ENCODE results near the gene POU6F2. TPM values are rescaled to one million over a fixed set of nuclear protein-coding genes. Genes with fewer than 3 reads are reported as not detected.

POU6F2 gene
- total RNA-seq, 4 donors from 2014 or later = not detected

DNA sequence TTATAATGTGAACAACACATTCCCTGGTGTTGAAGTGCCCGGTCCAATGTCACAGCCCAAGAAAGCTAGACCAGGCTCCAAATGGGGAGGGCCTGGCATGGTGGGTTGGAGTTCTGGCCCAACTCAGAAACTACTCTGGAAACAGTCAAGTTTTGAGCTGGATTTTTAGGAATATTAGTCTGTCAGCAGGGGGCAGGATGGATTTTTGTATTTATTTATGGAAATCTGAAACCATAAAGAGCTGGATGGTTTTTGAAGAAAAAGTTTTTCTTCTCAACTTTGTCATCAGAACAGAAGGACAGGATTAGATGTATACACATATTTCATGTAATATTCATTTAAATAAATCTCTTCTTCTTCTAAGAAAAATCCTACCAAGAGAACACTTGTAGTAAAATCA, 97.5 kb downstream of the POU6F2 start:
- 94% methylated on average over 1 of the region's 1 CpG for WGBS
- no peak for DNase-seq (ENCODE audit: extremely low spot score)
- intact Hi-C loops (cut with DNase I) = no loop called here
- no peak overlapping the region for H3K27ac ChIP-seq (replicated peaks in 1 of 4)
- TF ChIP-seq, protein P1, sequence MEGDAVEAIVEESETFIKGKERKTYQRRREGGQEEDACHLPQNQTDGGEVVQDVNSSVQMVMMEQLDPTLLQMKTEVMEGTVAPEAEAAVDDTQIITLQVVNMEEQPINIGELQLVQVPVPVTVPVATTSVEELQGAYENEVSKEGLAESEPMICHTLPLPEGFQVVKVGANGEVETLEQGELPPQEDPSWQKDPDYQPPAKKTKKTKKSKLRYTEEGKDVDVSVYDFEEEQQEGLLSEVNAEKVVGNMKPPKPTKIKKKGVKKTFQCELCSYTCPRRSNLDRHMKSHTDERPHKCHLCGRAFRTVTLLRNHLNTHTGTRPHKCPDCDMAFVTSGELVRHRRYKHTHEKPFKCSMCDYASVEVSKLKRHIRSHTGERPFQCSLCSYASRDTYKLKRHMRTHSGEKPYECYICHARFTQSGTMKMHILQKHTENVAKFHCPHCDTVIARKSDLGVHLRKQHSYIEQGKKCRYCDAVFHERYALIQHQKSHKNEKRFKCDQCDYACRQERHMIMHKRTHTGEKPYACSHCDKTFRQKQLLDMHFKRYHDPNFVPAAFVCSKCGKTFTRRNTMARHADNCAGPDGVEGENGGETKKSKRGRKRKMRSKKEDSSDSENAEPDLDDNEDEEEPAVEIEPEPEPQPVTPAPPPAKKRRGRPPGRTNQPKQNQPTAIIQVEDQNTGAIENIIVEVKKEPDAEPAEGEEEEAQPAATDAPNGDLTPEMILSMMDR (IDR thresholded peaks at IDR 0.05) = no peak
- TF ChIP-seq POLR2AphosphoS5 (IDR thresholded peaks at IDR 0.05) = no peak
- no peak for TF ChIP-seq EP300 (IDR thresholded peaks at IDR 0.05)
- no peak for TF ChIP-seq POLR2A (IDR thresholded peaks at IDR 0.05; ENCODE audit: low read depth)
- no peaks in the 10 kb centered on the region for H3K9me3 ChIP-seq
- no peaks in the 10 kb centered on the region for H3K4me1 ChIP-seq
- H3K36me3 ChIP-seq = no peaks in the 10 kb centered on the region
- H3K27me3 ChIP-seq = no peaks in the 10 kb centered on the region
- no peak overlapping the region for H3K4me3 ChIP-seq

DNA sequence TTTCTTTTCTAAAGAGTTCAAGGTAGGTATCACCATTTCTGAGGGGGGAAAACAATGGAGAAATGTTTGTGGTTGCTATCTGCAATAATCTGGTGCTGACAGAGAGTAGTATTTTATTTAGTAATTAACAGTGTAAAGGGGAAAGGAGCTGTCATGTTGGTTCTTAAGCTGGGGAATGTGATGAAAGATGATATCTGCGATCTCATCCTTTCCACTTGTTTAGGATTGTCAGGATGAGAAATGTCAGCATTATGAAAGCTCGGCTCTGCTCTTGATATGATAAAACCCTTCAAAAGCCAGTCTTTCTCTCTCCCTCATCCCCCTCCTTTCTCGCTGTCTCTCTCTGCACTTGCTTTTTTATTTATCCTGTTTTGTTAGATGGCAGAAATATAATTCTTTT, 106.1 kb downstream of the POU6F2 start:
- TF ChIP-seq, protein P1 (IDR thresholded peaks at IDR 0.05) = no peak
- TF ChIP-seq POLR2AphosphoS5 (IDR thresholded peaks at IDR 0.05) = no peak
- no peak for TF ChIP-seq POLR2A (IDR thresholded peaks at IDR 0.05; ENCODE audit: low read depth)
- intact Hi-C loops (cut with DNase I) = no loop called here
- H3K4me1 ChIP-seq = peaks cover 0 to 6% (median 0%) of the 10 kb centered on the region in 4 donors
- H3K27ac ChIP-seq (replicated peaks in 1 of 4) = no peak overlapping the region
- no peaks in the 10 kb centered on the region for H3K9me3 ChIP-seq
- peaks cover 0 to 32% (median 0%) of the 10 kb centered on the region in 4 donors for H3K27me3 ChIP-seq
- no peak overlapping the region for H3K4me3 ChIP-seq
- H3K36me3 ChIP-seq = no peaks in the 10 kb centered on the region
- WGBS = 41% methylated on average over 3 of the region's 3 CpGs
- DNase-seq (ENCODE audit: extremely low spot score) = no peak

DNA sequence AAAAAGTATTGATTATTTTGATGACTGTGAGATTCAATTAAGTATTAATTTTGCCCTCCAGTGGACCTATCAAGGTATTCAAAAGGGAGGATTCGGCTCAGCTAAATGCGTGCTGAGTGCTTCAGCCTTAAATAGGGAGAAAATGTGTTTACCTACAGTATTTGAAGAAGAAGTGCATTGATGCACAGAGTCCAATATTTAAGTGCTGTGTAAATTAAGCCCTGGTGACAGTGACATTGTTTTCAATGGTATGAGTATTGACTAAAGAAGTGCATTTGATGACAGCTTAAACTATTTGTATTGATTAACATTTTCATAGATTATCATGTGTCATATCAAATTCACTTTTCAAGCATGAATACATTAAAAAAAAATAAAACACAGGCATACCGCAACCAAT, 106.6 kb downstream of the POU6F2 start:
- no peak overlapping the region for H3K27ac ChIP-seq (replicated peaks in 1 of 4)
- H3K27me3 ChIP-seq = peaks cover 0 to 32% (median 0%) of the 10 kb centered on the region in 4 donors
- no peak overlapping the region for H3K4me3 ChIP-seq
- 89% methylated on average over 3 of the region's 3 CpGs for WGBS
- H3K4me1 ChIP-seq = peaks cover 0 to 6% (median 0%) of the 10 kb centered on the region in 4 donors
- H3K9me3 ChIP-seq = no peaks in the 10 kb centered on the region
- TF ChIP-seq POLR2A (IDR thresholded peaks at IDR 0.05; ENCODE audit: low read depth) = no peak
- TF ChIP-seq EP300 (IDR thresholded peaks at IDR 0.05) = no peak
- TF ChIP-seq, protein P1 (IDR thresholded peaks at IDR 0.05) = no peak
- no peak for TF ChIP-seq POLR2AphosphoS5 (IDR thresholded peaks at IDR 0.05)
- no peaks in the 10 kb centered on the region for H3K36me3 ChIP-seq
- intact Hi-C loops (cut with DNase I) = no loop called here
- DNase-seq (ENCODE audit: extremely low spot score) = no peak

DNA sequence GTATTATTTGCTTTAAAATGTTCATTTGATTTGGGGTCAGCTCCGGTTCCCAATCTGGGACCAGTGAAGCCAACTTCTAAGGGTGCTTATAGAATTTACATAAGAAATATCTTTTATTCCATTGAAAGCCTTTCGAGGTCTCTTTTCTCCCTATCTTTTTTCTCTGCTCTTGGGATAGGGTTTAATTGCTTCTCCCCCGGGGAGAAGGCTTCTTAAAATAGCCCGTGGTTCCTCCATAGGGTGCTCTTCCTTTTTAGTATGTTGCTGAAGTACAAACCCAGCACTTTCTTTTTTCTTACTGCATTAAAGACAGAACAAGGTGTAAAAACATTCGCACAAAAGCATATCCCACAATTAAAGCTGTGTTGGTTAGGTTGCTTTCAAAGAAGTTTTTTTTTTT, 107.5 kb downstream of the POU6F2 start:
- no peaks in the 10 kb centered on the region for H3K9me3 ChIP-seq
- peaks cover 0 to 32% (median 0%) of the 10 kb centered on the region in 4 donors for H3K27me3 ChIP-seq
- no peak for DNase-seq (ENCODE audit: extremely low spot score)
- H3K36me3 ChIP-seq = no peaks in the 10 kb centered on the region
- no peak overlapping the region for H3K27ac ChIP-seq (replicated peaks in 1 of 4)
- H3K4me3 ChIP-seq = peak overlapping the region in 1 of 4 donors; percentile 0
- TF ChIP-seq POLR2A (IDR thresholded peaks at IDR 0.05; ENCODE audit: low read depth) (no peak), EP300 (IDR thresholded peaks at IDR 0.05) (no peak), POLR2AphosphoS5 (IDR thresholded peaks at IDR 0.05) (no peak)
- TF ChIP-seq, protein P1 (IDR thresholded peaks at IDR 0.05) = no peak
- WGBS = 37% methylated on average over 5 of the region's 5 CpGs
- intact Hi-C loops (cut with DNase I) = no loop called here
- peaks cover 0 to 6% (median 0%) of the 10 kb centered on the region in 4 donors for H3K4me1 ChIP-seq

DNA sequence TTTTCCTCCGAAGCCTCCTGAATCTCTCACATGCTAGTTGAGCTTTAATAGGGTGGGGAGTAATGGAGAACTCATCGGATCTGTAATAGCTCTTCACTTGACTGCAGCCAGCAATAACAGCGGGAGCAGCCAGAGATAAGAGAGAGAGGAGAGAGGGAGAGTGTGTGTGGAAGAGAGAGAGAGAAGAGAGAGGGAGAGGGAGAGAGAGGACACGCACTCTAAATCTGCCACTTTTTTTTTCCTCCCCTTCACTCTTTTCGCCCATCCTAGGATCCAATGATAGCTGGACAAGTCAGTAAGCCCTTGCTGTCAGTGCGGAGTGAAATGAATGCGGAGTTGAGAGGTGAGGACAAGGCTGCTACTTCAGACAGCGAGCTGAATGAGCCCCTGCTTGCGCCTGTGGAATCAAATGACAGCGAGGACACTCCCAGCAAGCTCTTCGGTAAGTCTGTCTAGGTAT, 107.9 kb downstream of the POU6F2 start:
- intact Hi-C loops (cut with DNase I) = no loop called here
- Histone ChIP-seq H3K4me1 (peaks cover 0 to 6% (median 0%) of the 10 kb centered on the region in 4 donors), H3K9me3 (no peaks in the 10 kb centered on the region), H3K27ac (replicated peaks in 1 of 4) (no peak overlapping the region), H3K27me3 (peaks cover 0 to 32% (median 0%) of the 10 kb centered on the region in 4 donors), H3K36me3 (no peaks in the 10 kb centered on the region), H3K4me3 (peak overlapping the region in 2 of 4 donors; percentile 0 to 24)
- TF ChIP-seq EP300 (IDR thresholded peaks at IDR 0.05) (no peak), POLR2A (IDR thresholded peaks at IDR 0.05; ENCODE audit: low read depth) (no peak)
- DNase-seq (ENCODE audit: extremely low spot score) = no peak
- 21% methylated on average over 11 of the region's 11 CpGs for WGBS
